GM12864 (cell line): Measurements from ENCODE around the gene HACL1.

Experiments
- DNase-seq: peaks from one replicate; pipeline ENCODE4 v3.0.0-alpha.2; 2011; ENCODE audit warnings: low read depth
- H3K4me3 ChIP-seq: 2 replicates; pipeline ENCODE4 v1.5.1; 2011; ENCODE audit warnings: mild to moderate bottlenecking, low read depth, low read length, control low read depth
- CTCF ChIP-seq: IDR thresholded peaks from 2 replicates; pipeline ENCODE4 v1.5.1; 2011; ENCODE audit warnings: low read depth, mild to moderate bottlenecking, moderate library complexity, low read length, control low read depth, inconsistent platforms; ENCODE audit errors: missing control alignments

The HACL1 gene

GRCh38 chr3:15527031-15527459 is 74.3 kb downstream of the HACL1 start:
- no peak overlapping the region for H3K4me3 ChIP-seq
- TF ChIP-seq CTCF: peak; percentile 60
- no peak for DNase-seq

DNA sequence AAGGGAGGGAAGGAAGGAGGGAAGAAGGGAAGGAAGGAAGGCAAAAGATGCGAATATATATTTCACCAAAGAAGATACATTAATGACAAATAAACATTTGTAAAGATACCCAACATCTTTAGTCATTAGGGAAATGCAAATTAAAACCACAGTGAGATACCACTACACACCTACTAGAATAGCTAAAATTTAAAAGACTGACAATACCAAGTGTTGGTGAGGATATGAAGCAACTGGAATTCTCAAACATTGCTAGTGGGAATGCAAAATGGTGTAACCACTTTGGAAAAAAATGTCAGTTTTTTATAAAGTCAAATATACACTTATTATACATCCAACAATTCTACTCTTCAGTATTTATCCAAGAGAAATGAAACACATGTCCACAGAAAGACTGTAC is 75.6 kb downstream of the HACL1 start:
- TF ChIP-seq CTCF: no peak
- no peak for DNase-seq
- no peak overlapping the region for H3K4me3 ChIP-seq

DNA sequence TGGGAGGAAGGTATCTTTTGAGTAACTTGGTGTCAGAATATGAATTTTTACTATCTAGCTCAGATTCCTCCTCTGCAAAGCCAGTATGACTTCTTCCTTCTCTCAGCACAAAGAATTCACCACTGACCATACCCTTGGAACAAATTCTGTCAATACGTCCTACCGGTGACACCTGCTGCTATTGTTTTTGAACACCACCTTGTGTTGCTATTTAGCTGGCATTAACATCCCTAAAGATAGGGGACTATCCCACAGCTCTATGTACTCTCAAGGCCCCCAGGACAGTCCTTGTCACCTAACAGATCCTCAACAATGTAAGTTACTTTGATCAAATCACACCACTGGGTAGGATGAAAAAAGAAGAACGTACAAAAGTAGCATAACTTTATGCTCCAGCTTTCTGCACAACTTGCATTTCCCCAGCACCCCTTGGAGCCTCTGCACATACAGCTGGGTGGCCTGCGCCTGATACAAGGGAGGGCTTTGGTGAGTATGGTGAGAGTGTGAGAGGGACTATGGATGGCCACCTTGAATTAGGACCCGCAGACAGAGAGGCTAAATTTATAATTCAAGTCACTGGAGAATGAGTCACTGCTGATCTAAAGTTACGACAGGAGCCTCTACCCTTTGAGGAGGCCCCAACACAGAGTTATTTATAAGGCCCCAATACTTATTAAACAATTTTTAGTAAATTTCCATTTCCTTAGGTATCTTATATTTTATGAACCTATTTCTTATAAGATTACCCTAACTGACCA is 77.5 kb downstream of the HACL1 start:
- no peak overlapping the region for H3K4me3 ChIP-seq
- no peak for TF ChIP-seq CTCF
- DNase-seq: no peak

GRCh38 chr3:15522016-15522415 is 79.4 kb downstream of the HACL1 start:
- TF ChIP-seq CTCF: no peak
- no peak for DNase-seq
- H3K4me3 ChIP-seq: no peak overlapping the region

DNA sequence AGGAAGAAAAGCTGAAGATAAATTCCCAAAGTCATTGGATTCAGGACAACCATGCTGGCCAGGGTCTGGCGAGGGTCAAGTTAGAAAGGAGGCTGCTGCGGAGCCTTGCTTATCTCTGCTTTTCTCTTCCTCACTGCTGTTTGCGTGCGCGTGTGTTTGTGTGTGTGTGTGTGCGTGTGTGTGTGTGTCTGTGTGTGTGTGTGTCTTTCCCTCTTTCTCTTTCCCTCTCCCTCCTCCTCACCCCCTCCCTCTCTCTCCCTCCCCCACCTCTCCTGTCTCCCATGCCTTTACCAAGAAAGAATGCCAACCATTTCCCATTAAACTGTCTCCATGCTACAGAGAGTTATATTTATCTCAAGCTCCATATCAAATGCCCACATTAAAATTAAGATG is 79.8 kb downstream of the HACL1 start, which contains the start of gene COLQ:
Gene COLQ, minus strand, starts transcription at position 134 of the 393 bp plus-strand sequence. Its CDS starts 81 bp downstream, at position 53.
- no peak for TF ChIP-seq CTCF
- no peak within 1 kb of the TSS for H3K4me3 ChIP-seq
- no peak for DNase-seq

DNA sequence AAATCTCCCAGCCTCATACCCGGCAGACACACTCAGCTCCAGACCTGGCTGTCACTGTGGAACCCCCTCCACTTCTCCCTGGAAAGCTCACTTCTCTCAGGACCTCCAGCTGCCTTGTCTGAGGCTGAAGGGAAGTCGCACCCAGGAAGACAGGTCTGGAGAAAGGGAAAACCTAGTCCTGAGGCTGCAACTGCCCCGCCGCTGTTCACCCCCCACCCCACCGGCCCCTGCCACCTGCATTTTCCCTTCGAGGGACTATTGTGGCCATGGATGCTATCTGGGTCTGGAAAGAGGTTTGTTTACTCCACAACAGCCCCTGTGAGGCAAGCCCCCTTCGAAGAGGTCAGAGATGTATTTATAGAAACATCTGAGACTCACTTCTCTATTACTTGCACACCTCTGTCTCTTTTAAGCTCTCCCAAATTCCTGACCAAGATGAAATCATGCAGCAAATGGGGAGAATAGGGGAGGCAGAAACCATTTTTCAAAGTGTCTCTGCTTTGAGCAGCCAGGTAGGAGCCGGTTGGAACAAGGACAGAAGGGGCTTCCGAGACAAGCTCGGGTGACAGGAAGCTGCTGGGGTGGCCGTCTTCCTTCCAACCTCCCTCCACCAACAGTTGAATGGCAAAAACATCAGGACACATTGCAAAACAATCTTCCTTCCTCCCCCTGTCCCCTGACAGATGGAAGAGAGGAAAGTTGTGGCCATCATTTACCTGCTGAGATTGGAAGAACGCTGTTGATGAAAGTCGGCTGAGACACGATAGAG is 80.4 kb downstream of the HACL1 start:
- no peak for TF ChIP-seq CTCF
- DNase-seq: no peak
- no peak overlapping the region for H3K4me3 ChIP-seq

DNA sequence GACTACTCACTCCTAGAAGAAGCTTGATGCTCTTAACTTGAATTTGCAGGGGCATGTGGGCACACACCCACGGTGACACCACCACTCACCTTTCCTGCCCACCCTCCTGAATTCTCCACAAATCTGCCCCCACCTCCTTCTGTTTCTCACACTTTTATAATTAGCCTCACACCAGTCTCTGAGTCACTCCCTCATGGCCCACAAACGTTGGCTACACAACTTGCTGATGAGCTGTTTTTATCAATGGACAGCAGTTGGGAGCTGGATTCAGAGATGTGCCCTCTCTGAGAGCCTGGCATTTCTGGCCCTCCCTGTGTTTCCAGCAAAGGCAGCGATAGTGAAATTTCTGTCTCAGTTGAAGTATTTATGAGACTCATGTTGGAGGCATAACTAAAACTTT is 81.2 kb downstream of the HACL1 start:
- no peak overlapping the region for H3K4me3 ChIP-seq
- no peak for TF ChIP-seq CTCF
- no peak for DNase-seq
